ENCODE measurements around the gene CCDC197. TPM values are rescaled to one million over a fixed set of nuclear protein-coding genes. Genes with fewer than 3 reads are reported as not detected.

Gene CCDC197
- polyA plus RNA-seq, 4 donors = not detected

GRCh38 chr14:94052662-94053061 is 55.6 kb downstream of the CCDC197 start:
- DNase-seq (ENCODE audit: low read depth in 4 of 4, low spot score in 3 of 4) = no peak

- no peak for DNase-seq (ENCODE audit: low read depth in 4 of 4, low spot score in 3 of 4)
These were observed 57.3 kb downstream of the CCDC197 start for GRCh38 chr14:94054401-94054800.

GRCh38 chr14:94054936-94055335 is 57.8 kb downstream of the CCDC197 start:
- no peak for DNase-seq (ENCODE audit: low read depth in 4 of 4, low spot score in 3 of 4)

- no peak for DNase-seq (ENCODE audit: low read depth in 4 of 4, low spot score in 3 of 4)
These were observed 59.6 kb downstream of the CCDC197 start for GRCh38 chr14:94056579-94057308.

GRCh38 chr14:94058128-94058673 is 61.1 kb downstream of the CCDC197 start:
- no peak for DNase-seq (ENCODE audit: low read depth in 4 of 4, low spot score in 3 of 4)

Other genes starting within 250 kb of the CCDC197 start
- 1 to 10 TPM; 1.4 to 2.1 (median 1.5) TPM for gene PRIMA1, start 208.8 kb upstream of the CCDC197 start, polyA plus RNA-seq (ENCODE audit: insufficient read length in 4 of 4)
- gene FAM181A, start 70.0 kb upstream of the CCDC197 start, polyA plus RNA-seq (ENCODE audit: insufficient read length in 4 of 4) = not detected
- under 1 TPM; 0.30 to 0.58 (median 0.40) TPM for gene ASB2, start 20.7 kb upstream of the CCDC197 start, polyA plus RNA-seq (ENCODE audit: insufficient read length in 4 of 4)
- 1 to 10 TPM; 4.1 to 5.1 (median 4.8) TPM for gene OTUB2, start 29.0 kb downstream of the CCDC197 start, polyA plus RNA-seq (ENCODE audit: insufficient read length in 4 of 4)
- 100 to 1,000 TPM; 154 to 169 (median 159) TPM for gene DDX24, start 83.9 kb downstream of the CCDC197 start, polyA plus RNA-seq (ENCODE audit: insufficient read length in 4 of 4)
- gene IFI27L1, start 84.0 kb downstream of the CCDC197 start, polyA plus RNA-seq (ENCODE audit: insufficient read length in 4 of 4) = 10 to 100 TPM; 22.4 to 27.0 (median 25.7) TPM
- 1 to 10 TPM; 3.9 to 7.5 (median 6.9) TPM for gene IFI27, start 113.4 kb downstream of the CCDC197 start, polyA plus RNA-seq (ENCODE audit: insufficient read length in 4 of 4)
- gene IFI27L2, start 132.3 kb downstream of the CCDC197 start, polyA plus RNA-seq (ENCODE audit: insufficient read length in 4 of 4) = 10 to 100 TPM; 21.2 to 31.1 (median 27.2) TPM
- gene PPP4R4, start 177.0 kb downstream of the CCDC197 start, polyA plus RNA-seq (ENCODE audit: insufficient read length in 4 of 4) = under 1 TPM; 0.15 to 0.29 (median 0.21) TPM